Mesothelial cell of epicardium (in vitro differentiated cells): Measurements from ENCODE around the gene ADM2. TPM values are rescaled to one million over a fixed set of nuclear protein-coding genes. Genes with fewer than 3 reads are reported as not detected.
A peak's percentile ranks its signal among the peaks of the same experiment; 100 is the strongest.

ENCODE experiments used
- DNase-seq, 2 experiments: peaks; one replicate each; pipeline ENCODE4 v3.0.0; 2021; ENCODE audit warnings: low spot score in 2 of 2; ENCODE audit not compliant: unreplicated experiment in 2 of 2
- H3K27ac Mint-ChIP-seq: 2 replicates; pipeline ENCODE4 v1.8.0; 2021; ENCODE audit warnings: mixed read lengths
- H3K27me3 Mint-ChIP-seq: 2 replicates; pipeline ENCODE4 v1.8.0; 2021; ENCODE audit warnings: low read depth, mixed read lengths
- H3K36me3 Mint-ChIP-seq: 2 replicates; pipeline ENCODE4 v1.8.0; 2021; ENCODE audit warnings: mixed read lengths
- H3K4me1 Mint-ChIP-seq: 2 replicates; pipeline ENCODE4 v1.8.0; 2021; ENCODE audit warnings: mixed read lengths
- H3K4me3 Mint-ChIP-seq: 2 replicates; pipeline ENCODE4 v1.8.0; 2021; ENCODE audit warnings: mild to moderate bottlenecking, moderate library complexity, mixed read lengths
- H3K9me3 Mint-ChIP-seq: 2 replicates; pipeline ENCODE4 v1.8.0; 2021; ENCODE audit warnings: mixed read lengths
- total RNA-seq: library from RNA; stranded (reverse); gene quantifications from 3 replicates; pipeline ENCODE4 v1.2.1, GENCODE V29; 2021
- TF ChIP-seq, protein P1 (sequence below): fragments of 200-600 bp; sonication (generic); IDR thresholded peaks from one replicate; pipeline ENCODE4 v1.5.0; 2021; ENCODE audit warnings: antibody characterized with exemption; ENCODE audit not compliant: unreplicated experiment

ADM2 gene
- total RNA-seq, 1 donor from 2014 or later, result 1.4 TPM

DNA sequence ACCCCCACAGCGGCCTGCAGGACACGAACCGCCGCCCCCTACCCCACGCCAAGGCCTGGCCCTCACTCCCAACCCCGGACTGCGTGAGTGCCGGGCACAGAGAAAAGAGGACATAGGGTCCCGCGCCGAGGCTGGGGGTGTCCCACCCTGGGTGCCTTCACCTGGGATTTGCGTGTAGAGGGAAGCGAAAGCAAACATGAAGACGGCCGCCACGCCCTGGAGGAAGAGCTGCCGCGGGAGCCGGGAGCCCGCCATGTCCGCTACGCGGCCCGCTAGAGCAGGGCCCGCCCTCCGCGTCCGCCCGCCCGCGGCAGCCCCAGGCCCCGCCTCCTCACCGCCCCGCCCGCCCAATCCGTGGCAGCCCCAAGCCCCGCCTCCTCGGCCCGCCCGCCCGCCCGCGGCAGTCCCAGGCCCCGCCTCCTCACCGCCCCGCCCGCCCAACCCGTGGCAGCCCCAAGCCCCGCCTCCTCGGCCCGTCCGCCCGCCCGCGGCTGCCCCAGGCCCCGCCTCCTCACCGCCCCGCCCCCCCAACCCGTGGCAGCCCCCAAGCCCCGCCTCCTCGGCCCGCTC is 26.2 kb downstream of the ADM2 start, which contains the start of gene LMF2:
LMF2 (minus strand) TSS at position 282 of the 570 bp plus-strand sequence; CDS start at position 255, 27 bp downstream.
- peak; percentile 90 to 92 for DNase-seq
- Mint-ChIP-seq H3K27ac (peak within 1 kb of the TSS; percentile 99), H3K9me3 (no peaks in the 10 kb centered on the region), H3K36me3 (peaks cover 4% of the 10 kb centered on the region), H3K27me3 (no peaks in the 10 kb centered on the region), H3K4me1 (peaks cover 17% of the 10 kb centered on the region), H3K4me3 (peak within 1 kb of the TSS; percentile 96)
- TF ChIP-seq, protein P1, sequence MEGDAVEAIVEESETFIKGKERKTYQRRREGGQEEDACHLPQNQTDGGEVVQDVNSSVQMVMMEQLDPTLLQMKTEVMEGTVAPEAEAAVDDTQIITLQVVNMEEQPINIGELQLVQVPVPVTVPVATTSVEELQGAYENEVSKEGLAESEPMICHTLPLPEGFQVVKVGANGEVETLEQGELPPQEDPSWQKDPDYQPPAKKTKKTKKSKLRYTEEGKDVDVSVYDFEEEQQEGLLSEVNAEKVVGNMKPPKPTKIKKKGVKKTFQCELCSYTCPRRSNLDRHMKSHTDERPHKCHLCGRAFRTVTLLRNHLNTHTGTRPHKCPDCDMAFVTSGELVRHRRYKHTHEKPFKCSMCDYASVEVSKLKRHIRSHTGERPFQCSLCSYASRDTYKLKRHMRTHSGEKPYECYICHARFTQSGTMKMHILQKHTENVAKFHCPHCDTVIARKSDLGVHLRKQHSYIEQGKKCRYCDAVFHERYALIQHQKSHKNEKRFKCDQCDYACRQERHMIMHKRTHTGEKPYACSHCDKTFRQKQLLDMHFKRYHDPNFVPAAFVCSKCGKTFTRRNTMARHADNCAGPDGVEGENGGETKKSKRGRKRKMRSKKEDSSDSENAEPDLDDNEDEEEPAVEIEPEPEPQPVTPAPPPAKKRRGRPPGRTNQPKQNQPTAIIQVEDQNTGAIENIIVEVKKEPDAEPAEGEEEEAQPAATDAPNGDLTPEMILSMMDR, result no peak

GRCh38 chr22:50507991-50508884 is 26.9 kb downstream of the ADM2 start, which contains the start of gene NCAPH2:
TSS of gene NCAPH2 (plus strand) at chr22:50508224. CDS start at chr22:50508338, 114 bp downstream.
- H3K4me3 Mint-ChIP-seq, result peak within 1 kb of the TSS; percentile 96
- peaks cover 4% of the 10 kb centered on the region for H3K36me3 Mint-ChIP-seq
- peaks cover 17% of the 10 kb centered on the region for H3K4me1 Mint-ChIP-seq
- DNase-seq, result peak; percentile 98 to 99
- H3K27me3 Mint-ChIP-seq, result no peaks in the 10 kb centered on the region
- H3K27ac Mint-ChIP-seq, result peak within 1 kb of the TSS; percentile 99
- no peaks in the 10 kb centered on the region for H3K9me3 Mint-ChIP-seq
- TF ChIP-seq, protein P1, result no peak

- Mint-ChIP-seq H3K9me3 (no peaks in the 10 kb centered on the region), H3K4me3 (peak overlapping the region; percentile 95), H3K27ac (peak overlapping the region; percentile 95), H3K36me3 (peaks cover 4% of the 10 kb centered on the region), H3K27me3 (no peaks in the 10 kb centered on the region), H3K4me1 (peaks cover 17% of the 10 kb centered on the region)
- TF ChIP-seq, protein P1, result no peak
- DNase-seq, result no peak
These were observed 27.6 kb downstream of the ADM2 start for GRCh38 chr22:50508897-50509296.

- TF ChIP-seq, protein P1, result no peak
These were observed 31.8 kb downstream of the ADM2 start for GRCh38 chr22:50513175-50513574.

DNA sequence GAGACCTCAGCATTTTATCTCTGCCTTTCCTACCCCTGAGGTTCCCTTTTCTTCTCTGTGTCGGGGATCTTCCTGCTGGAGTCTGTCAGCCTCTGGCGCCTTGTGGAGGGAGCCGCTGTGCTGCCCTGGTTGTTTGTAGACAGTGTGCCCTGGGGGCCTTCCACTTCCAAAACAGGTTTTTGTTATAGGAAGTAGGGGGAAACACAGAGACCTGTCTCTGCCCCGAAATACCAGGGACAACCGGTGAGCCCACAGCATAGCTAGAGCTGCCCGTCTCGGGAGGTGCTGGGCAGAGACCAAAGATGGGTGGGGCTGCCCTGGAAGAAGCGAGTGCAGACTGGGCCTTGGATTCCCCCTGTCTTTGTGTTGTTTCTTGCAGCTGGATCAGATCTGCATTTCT is 34.7 kb downstream of the ADM2 start:
- TF ChIP-seq, protein P1, result no peak
- Mint-ChIP-seq H3K4me3 (no peak overlapping the region), H3K27me3 (no peaks in the 10 kb centered on the region), H3K4me1 (no peaks in the 10 kb centered on the region), H3K36me3 (peaks cover 13% of the 10 kb centered on the region), H3K9me3 (no peaks in the 10 kb centered on the region), H3K27ac (no peak overlapping the region)
- DNase-seq, result no peak

More at GRCh38 chr22:50513175-50513574, 31.8 kb downstream of the ADM2 start:
- H3K27me3 Mint-ChIP-seq, result no peaks in the 10 kb centered on the region
- H3K27ac Mint-ChIP-seq, result no peak overlapping the region
- DNase-seq, result no peak
- peaks cover 8% of the 10 kb centered on the region for H3K36me3 Mint-ChIP-seq
- no peak overlapping the region for H3K4me3 Mint-ChIP-seq
- peaks cover 11% of the 10 kb centered on the region for H3K4me1 Mint-ChIP-seq
- no peaks in the 10 kb centered on the region for H3K9me3 Mint-ChIP-seq
